Activated T-cell treated with anti-CD3 and anti-CD28 coated beads, Interleukin-2, amount 50 U/mL, for 48 hours (primary cell): ENCODE results near the gene DNAH9.

ENCODE experiments used
- DNase-seq, 2 experiments: peaks; one replicate each; pipeline ENCODE4 v3.0.0-alpha.2; 2020

DNAH9 gene

GRCh38 chr17:11671126-11671525 is 72.9 kb downstream of the DNAH9 start:
- DNase-seq = no peak

- no peak for DNase-seq
Observed at GRCh38 chr17:11682646-11683045, 84.4 kb downstream of the DNAH9 start.

GRCh38 chr17:11690681-11691080 is 92.4 kb downstream of the DNAH9 start:
- no peak for DNase-seq

- DNase-seq = no peak
Observed at GRCh38 chr17:11692688-11693087, 94.4 kb downstream of the DNAH9 start.

GRCh38 chr17:11693284-11693683 is 95.0 kb downstream of the DNAH9 start:
- no peak for DNase-seq

- DNase-seq = no peak
Observed at GRCh38 chr17:11700668-11701067, 102.4 kb downstream of the DNAH9 start.

- DNase-seq = no peak
Observed at GRCh38 chr17:11701911-11702310, 103.6 kb downstream of the DNAH9 start.

GRCh38 chr17:11704041-11704440 is 105.8 kb downstream of the DNAH9 start:
- no peak for DNase-seq

GRCh38 chr17:11705111-11705510 is 106.8 kb downstream of the DNAH9 start:
- no peak for DNase-seq

GRCh38 chr17:11707586-11707985 is 109.3 kb downstream of the DNAH9 start:
- DNase-seq = no peak

GRCh38 chr17:11712456-11712855 is 114.2 kb downstream of the DNAH9 start:
- DNase-seq = no peak

GRCh38 chr17:11719203-11719602 is 120.9 kb downstream of the DNAH9 start:
- no peak for DNase-seq

- no peak for DNase-seq
Observed at GRCh38 chr17:11719856-11720255, 121.6 kb downstream of the DNAH9 start.

GRCh38 chr17:11720816-11721215 is 122.5 kb downstream of the DNAH9 start:
- no peak for DNase-seq

- DNase-seq = no peak
Observed at GRCh38 chr17:11730747-11731146, 132.5 kb downstream of the DNAH9 start.

- no peak for DNase-seq
Observed at GRCh38 chr17:11736613-11737312, 138.5 kb downstream of the DNAH9 start.

- no peak for DNase-seq
Observed at GRCh38 chr17:11737313-11737679, 139.0 kb downstream of the DNAH9 start.

- DNase-seq = no peak
Observed at GRCh38 chr17:11738151-11738550, 139.9 kb downstream of the DNAH9 start.

GRCh38 chr17:11739351-11739750 is 141.1 kb downstream of the DNAH9 start:
- DNase-seq = no peak

- no peak for DNase-seq
Observed at GRCh38 chr17:11739848-11740247, 141.6 kb downstream of the DNAH9 start.

GRCh38 chr17:11742886-11743285 is 144.6 kb downstream of the DNAH9 start:
- no peak for DNase-seq

- no peak for DNase-seq
Observed at GRCh38 chr17:11744696-11745095, 146.4 kb downstream of the DNAH9 start.

GRCh38 chr17:11747441-11747840 is 149.2 kb downstream of the DNAH9 start:
- DNase-seq = no peak

- no peak for DNase-seq
Observed at GRCh38 chr17:11757815-11758214, 159.5 kb downstream of the DNAH9 start.

GRCh38 chr17:11768106-11768505 is 169.8 kb downstream of the DNAH9 start:
- no peak for DNase-seq
